ENCODE measurements around the gene PEX5.

The PEX5 gene

DNA sequence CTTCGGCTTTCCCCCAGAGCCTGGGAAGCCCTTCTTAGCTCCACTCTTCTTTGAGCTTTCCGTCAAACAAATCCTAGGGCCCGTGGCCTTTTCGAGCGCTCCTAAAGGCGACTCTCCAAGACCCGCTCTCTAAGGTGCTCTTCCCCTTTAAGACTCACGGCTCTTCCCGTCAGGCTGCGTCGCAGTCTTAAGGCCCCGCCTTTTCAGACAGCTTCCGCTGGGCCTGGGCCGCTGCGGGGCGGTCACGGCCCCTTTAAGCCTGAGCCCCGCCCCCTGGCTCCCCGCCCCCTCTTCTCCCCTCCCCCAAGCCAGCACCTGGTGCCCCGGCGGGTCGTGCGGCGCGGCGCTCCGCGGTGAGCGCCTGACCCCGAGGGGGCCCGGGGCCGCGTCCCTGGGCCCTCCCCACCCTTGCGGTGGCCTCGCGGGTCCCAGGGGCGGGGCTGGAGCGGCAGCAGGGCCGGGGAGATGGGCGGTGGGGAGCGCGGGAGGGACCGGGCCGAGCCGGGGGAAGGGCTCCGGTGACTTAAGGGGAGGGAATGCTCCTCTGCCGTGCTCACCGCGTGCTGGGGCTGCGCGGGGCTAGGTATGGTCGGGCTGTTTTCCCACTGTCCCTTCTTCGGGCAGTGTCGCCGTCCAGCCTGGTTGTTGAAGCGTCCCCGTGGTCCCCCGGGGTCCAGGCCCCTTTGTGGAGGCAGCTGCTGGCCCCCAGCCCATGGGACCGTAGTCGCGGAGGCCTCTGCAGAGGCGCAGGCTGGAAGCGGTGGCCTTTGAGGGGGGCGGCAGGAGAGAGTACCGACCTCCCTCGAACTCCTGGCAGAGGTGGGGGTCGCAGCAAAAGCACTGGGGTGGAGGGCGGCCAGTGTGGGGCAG is at the start of gene PEX5:
PEX5 (plus strand) TSS at position 289 of the 870 bp plus-strand sequence. CDS start 692 bp downstream, outside the sequence.
- peak in 55 of 56 donors; percentile 14 to 93 (median 80) for DNase-seq

DNA sequence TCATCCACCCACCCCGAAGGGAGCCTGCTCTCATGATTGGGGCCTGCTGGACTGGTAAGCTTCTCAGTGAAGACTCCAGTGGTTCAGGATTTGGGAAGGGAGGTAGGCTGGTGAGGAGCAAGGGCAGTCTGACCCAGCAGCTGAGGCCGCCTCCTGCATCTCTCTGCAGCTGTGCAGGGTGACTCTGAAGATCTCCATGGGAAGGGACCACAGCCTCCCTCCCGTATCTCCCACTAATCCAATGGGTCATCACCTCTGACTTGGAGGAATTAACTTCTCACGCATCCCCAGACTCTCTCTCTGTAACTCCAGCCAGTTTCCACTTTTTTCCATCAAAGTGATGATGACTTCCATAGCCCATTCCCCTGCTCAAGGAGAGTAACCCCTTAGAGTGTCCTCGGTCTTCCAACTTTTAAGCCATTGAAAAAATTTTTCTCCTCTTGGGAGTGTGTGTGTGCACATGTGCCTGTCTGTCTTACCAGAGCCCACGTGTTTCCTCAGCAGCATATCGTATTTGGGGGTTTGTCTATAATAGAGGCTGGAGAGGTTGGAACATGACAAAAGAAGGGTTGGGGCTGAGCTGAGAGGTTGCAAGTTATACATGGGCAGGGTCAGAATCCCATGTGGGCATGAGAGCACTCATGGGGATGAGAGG is 48.0 kb upstream of the PEX5 start:
- DNase-seq, result no peak

DNA sequence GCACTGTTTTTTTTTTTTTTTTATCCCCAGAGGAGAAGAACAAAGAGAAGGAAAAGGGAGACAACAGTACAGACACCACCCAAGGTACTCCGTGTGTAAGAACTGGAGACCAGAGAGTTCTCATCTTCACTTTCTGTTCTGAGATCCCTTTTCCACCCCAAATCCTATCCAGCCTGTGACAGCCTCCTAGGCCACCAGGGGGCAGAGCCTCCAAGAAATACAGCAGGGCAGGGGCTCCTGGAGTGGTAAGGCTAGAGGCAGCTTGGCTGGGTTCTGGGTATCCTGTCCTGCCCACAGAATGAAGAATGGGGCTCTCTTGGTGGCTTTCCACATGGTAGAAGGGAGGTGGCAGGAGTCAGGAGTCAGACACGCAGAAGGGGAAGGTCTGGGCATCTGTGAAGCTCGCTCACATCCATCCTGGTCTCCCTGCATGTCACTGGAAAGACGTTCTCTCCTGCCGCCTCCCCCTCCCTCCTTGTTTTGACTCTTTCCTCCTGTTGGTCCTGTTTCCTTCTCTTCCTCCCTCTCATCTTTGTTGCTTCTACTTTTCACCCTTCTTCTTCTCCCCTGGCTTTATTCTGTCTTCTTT is 47.3 kb upstream of the PEX5 start:
- DNase-seq, result peak in 10 of 56 donors; percentile 2 to 58 (median 15)

DNA sequence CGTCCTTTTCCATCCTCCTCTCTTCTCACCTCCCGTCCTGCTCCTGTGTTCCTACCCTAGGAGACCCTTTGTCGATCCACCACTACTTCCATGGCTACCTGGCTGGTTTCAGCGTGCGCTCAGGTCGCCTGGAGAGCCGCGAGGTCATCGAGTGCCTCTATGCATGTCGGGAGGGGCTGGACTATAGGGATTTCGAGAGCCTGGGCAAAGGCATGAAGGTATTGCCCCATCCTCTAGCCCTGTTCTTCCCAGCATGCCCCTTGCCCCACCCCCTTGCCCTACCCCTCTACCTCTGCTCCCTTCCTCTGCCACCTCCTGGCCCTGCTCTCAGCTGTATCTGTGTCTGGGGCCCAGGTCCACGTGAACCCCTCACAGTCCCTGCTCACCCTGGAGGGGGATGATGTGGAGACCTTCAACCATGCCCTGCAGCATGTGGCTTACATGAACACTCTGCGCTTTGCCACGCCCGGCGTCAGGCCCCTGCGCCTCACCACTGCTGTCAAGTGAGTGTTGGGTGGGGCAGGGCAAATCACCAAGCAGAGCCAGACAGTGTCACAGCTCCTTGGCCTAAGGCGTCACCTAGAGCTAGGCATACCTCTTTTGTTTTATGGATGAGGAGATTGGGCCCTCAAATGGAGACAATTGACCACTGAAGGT is 46.5 kb upstream of the PEX5 start:
- no peak for DNase-seq

DNA sequence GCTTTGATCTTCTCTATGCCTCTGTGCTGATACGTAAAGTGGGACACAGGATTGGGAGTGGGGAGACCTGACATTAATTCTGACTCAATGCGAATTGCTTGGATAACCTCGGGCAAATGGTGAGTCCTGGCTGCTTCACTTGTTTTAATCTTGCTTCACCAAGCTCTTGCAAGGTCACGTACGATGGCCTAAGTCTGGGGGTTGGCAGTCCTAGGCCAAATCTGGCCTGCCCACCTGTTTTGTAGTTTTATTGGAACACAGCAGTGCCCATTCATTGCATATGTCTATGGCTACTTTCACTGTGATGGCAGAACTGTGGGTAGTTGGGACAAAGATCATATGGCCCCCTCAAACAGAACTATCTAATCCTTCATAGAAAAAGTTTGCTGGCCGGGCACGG is 45.9 kb upstream of the PEX5 start:
- no peak for DNase-seq

DNA sequence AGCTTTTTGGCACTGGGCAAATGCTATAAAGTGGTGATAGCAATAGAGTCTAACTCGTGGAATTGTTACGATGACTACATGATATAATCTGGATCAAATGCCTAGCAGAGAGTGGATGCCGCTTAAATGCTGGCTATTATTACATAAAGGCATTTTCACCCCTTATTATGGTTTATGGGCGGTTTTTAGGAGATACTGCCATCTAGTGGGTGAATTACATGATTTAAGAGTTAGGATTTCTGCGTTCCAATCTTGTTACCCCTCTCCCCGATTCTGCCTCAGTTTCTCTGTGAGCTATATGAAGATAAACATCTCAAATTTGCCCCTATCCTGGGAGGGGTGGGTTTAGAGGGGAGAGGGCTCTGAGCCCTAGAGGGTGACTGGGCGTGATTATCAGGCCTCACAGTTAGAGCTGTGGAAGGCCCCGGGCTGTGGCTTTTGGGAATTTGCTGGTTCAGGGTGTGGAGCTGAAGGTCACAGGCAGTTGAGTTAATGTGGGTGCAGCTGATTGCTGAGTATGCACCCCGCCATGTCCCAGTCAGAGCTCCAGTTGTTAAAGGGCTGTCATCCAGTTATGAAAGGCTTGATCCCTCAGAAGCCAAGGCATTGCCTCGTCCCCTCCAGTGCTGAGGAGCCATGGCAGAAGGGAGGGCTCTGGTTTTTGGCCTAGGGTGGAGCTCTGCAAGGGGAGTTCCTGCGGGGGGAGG is 44.9 kb upstream of the PEX5 start:
- no peak for DNase-seq

DNA sequence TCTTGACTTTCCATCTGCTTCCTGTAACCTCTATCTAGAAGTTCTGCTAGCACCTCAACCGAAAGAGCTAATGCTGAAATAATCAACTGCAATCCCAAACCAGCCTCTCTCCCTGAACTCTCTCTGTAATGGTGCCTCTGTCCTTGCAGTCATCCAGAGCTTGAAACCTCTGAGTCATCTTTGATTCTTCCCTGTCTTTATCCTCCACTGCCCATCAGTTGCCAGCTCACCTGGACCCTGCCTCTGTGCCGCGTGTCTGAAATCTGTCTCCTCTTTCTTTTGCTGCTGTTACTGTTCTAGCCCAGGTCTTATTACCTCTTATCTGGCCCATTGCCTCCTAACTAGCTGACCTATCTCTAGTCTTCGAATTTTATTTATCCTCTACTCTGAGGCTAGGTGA is 43.8 kb upstream of the PEX5 start:
- DNase-seq, result no peak

DNA sequence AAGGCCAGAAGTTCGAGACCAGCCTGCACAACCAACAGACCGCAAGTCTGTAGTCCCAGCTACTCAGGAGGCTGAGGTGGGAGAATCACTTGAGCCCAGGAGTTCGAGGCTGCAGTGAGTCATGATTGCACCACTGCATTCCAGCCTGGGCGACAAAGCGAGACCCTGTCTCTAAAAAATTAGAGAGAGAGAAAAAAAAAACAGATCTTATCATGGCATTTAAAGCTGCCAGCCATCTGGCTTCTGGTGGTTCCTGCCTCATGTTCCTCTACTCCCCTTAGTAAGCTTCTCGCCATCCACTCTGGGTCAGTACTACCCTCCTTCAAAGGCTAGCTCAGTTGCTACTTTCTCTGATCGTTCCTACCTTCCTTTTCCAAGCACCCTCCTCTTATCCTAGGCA is 43.3 kb upstream of the PEX5 start:
- DNase-seq, result no peak

DNA sequence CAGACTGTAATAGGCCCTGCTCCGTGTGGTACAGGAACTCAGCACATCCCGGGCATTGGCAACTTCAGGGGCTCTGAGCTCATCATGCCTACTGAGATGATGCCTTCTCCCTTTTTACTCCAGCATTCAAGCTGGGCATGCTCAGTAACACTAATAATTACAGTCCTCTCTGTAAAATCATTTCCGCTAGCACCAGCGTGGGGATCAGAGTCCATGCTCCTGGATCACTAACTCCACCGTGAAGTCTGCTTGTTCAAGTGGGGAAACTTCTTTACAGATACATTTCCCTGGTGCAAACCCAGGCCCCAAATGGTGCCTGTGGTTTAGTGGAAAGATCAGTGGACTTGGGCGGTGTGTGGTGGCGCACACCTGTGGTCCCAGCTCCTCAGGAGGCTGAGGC is 42.6 kb upstream of the PEX5 start:
- DNase-seq, result no peak

DNA sequence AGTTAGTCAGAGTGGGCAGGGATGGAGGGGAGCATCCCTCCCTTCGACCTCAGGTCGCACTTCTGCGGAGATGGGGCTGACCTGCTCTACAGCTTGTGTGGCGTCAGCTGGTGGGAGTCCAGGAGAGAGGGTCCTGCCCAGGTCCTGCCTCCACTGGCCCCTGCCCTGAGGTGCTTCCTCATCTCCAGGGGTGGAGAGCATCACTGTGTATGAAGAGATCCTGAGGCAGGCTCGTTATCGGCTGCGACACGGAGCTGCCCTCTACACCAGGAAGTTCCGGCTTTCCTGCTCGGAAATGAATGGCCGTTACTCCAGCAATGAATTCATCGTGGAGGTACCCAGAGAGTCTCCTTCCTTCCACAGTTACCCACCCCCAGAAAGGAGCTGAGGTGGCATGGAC is 39.1 kb upstream of the PEX5 start:
- DNase-seq, result no peak

DNA sequence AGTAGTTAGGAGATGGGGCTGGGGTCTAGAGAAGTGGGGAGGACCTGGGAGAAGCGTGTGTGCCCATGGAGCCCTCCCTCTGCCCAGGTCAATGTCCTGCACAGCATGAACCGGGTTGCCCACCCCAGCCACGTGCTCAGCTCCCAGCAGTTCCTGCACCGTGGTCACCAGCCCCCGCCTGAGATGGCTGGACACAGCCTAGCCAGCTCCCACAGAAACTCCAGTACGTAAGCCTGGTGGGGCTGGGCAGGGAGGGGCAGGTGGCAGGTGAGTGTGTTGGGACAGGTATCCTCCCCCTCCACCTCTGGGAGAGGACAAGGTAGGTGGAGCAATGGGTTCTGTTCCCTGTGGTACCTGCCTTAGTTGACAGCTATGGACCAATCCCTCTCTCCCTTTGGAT is 38.6 kb upstream of the PEX5 start:
- no peak for DNase-seq

DNA sequence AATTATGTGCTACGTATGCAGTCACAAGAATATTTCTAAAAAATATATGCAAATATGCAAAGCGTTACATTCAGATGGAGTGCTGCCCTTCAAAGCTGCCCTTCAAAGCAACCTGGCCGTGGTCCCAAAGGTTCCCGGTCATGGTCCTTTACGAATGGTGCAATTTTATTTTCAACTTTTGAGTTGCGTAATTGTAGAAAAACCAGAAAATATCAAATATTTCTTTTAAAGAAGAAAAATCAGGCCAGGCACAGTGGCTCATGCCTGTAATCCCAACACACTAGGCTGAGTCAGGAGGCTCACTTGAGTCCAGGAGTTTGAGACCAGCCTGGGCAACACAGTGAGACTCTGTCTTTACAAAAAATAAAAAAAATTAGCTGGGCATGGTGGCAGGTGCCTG is 38.0 kb upstream of the PEX5 start:
- no peak for DNase-seq

DNA sequence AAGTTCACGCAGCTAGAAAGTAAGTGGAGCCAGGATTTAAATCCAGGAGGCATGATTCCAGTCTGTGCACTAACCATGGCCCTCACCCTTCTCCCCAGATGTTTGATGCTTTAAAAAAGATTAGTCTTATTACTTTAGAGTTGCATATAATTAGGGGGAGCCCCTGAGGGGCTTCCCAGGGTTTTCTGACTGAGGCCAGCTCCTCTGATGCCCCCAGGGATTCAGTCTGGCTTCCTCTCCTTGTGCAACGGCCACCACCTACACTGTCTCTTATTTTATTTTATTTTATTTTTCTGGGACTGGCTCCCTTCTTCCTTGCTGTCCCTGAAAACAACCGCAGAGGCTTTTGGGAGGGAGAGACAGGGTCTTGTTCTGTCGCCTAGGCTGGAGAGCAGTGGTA is 36.7 kb upstream of the PEX5 start:
- DNase-seq, result no peak

DNA sequence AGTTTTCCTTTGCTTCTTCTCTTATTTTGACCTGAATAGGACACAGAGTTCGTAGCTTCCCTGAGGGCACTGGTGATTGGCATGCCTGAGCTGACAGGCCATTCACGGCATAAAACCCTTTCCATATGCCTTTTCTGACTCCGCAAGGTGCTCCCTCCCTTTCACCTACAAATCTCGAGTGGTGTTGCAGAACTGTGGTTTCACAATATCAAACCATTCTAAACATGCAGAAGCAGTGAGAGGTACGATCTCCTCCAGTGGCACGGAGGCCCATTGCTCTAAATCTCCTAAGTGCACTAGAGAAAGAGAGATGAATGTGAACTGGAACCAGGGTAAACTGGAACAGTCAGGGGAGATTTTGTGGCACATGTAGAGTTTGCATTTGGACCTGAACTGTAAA is 35.4 kb upstream of the PEX5 start:
- no peak for DNase-seq

DNA sequence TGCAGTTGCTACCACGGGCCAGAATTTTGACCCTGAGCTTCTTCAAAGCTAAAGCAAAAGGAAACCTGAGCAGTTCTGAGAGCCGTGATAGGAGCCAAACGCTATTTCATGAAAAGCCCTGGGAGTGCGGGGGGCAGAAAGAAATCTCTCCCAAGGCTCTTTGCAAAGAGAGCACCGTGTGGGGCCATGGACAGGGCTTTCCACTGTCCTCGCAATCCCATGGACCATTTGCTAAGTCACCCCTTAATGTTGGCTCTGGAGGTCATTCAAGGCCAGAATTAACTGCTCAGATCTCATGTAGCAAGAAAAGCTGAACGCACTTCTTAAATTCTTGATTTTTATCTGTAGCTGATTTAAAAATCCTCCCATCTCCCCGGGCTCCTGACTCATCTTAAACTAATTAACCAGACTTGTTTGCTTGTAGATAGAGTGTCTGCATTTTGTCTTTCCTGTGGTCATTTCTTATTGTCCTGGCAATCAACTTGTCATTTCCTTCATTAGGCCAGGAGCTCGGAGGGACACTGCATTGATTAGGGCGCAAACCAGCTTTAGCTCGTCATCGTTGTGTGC is 34.5 kb upstream of the PEX5 start:
- no peak for DNase-seq

DNA sequence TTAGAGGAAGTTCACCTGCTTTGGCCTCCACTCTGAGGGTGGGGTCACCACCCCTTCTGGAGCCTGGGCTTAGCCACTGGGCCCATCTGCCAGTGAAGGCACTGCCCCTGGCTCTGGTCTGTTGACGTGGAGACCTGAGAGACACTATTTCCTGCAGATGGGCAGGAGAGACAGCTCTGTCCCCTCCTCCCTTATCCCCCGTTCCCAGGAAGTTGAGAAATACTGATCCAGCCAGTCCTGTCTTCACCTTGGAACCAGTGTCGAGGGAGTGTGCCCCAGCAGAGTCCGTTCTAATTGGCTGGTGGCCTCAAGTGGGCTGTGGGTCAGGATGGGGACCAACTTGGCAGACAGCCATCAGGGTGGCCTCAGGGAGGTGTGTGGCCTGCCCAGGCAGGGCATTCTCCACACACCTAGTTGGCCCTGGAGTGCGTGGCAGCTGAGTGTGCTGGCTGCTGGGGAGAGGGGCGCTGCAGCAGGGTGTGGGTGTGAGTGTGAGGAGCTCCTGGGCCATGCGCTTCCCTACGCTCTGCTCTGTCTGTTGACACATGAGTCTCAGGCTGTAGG is 33.9 kb upstream of the PEX5 start:
- DNase-seq, result no peak

DNA sequence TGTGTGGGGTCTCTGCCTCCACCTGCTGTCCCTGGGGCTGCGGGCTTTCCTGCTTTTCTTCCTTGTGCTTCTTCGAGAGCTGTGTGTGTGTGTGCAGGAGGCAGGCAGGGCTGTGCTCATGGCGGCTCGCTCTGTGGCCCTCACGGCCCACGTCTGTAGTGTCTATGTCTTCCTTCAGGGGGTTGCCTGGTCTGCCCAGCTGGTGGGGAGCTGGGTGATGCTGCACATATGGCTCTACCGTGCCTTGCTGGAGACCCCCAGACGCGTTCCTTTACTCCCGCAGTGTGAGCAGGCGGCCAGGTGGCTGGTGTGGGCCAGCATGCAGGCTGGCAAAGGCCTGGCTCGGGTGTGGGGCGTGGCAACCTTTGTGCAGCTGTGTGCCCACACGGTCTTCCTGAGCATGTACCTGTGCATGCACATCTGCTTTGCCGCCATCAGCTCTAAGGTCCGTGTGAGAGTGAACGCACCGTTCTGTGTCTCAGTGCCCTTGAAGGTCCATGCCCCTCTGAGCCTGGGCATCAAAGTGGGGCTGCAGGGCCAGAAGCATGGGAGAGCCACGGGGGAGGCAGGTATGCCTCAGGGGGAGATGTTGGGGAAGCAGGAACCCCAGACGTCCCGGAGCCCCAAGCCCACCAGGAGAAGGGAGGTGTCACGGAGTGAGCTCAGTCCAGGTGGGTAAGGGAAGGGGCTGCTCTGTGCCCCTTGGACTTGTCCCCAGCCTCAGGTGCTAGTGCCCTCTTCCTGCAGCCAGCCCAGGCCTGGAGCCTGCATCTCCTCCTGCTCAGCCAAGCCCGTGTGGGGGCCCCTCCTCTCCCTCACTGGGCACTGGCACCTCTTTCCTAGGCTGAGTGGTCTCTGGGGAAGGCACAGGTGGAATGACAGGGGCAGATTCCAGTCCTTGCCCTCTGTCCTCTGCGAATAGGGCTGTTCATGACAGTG is 33.0 kb upstream of the PEX5 start:
- no peak for DNase-seq

DNA sequence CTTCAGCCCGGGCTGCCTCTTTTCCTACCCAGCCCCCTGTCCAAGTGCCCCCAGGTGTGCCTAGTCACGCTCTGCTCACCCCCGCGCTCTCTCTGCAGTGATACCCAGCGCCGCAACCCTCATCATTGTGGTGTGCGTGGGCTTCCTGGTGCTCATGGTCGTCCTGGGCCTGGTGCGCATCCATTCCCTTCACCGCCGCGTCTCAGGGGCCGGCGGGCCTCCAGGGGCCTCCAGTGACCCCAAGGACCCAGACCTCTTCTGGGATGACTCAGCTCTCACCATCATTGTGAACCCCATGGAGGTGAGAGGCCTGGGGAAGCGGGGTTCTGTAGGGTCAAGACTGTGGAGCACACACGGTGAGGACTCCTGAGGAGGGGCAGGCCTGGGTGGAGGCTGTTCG is 32.1 kb upstream of the PEX5 start:
- no peak for DNase-seq

DNA sequence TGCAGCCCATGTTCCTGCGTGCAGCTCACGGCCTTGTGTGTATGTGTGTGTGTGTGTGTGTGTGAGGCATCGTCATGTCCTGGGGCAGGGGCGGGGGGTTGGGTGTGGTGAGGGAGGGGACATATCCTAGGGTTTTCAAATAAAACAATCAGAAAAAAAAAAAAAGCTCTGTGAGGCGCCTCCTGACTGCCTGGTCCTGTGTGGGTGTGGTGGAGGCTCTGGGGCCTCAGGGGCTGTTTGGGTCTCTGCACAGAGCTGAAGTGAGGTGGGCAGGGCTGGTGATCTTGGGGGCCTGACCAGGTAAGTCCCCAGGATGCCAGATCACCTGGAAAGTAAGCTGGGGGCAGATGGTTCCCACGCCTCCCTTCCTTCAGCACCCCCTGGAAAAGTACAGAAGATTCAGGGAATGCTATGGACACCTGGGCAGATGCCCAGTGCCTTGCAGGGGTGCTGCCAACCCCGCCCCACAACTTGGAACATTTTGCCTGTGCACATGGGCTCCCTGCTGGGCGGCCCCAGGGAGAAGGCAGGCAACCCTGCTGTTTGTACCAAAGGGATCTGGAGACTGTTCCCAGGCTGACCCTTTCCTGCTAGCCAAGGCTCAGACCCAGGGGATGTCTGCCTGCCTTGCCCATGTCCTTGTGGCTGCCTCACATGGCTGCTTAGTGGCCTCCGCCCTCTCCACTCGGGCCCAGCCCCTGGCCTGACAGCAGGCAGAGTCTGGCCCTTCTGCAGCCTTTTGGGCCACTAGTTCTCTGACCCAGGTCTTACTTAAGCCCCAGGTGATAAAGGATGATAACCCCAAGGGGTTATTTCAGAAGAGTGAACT is 30.5 kb upstream of the PEX5 start:
- DNase-seq, result no peak
